ELF-1 (cell line): ENCODE data around the gene WNT7A.
"Not testable (repeated sequence)": the region's sequence is repeated elsewhere in the genome, so short reads cannot be mapped to it uniquely, and the experiment has no call there.

ENCODE experiments used
- DNase-seq: peaks from one replicate; pipeline ENCODE4 v3.0.0-alpha.2; 2016; ENCODE audit warnings: low read depth, low spot score

Gene WNT7A

GRCh38 chr3:13879946-13880810 lies at the start of gene WNT7A:
Gene WNT7A (minus strand): TSS chr3:13880071. CDS start chr3:13879816, 255 bp downstream.
- DNase-seq = peak; percentile 73

DNA sequence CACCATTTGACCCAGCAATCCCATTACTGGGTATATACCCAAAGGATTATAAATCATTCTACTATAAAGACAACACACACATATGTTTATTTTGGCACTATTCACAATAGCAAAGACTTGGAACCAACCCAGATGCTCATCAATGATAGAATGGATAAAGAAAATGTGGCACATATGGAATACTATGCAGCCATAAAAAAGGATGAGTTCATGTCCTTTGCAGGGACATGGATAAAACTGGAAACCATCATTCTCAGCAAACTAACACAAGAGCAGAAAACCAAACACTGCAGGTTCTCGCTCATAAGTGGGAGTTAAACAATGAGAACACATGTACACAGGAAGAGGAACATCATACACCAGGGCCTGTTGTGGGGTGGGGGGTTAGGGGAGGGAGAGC lies 48.9 kb upstream of the WNT7A start:
- DNase-seq = not testable (repeated sequence)

DNA sequence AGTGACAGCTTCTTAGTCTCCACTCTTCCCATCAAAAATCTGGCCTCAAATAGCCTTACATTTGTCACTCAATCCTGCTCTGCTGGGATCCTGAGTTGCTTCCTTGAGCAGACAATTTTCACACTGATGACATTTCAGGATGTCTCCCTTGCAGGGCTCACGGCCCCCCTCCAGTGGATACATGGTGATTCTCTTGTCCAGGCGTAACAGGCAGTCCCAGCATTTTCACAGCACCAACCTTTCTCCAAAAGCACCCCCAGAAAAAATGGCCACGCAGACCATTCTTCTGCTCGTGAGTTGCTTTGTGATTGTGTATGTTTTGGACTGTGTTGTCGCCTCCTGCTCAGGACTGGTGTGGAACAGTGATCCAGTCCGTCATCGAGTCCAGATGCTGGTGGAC lies 47.4 kb upstream of the WNT7A start:
- no peak for DNase-seq

GRCh38 chr3:13916375-13916774 lies 36.5 kb upstream of the WNT7A start:
- no peak for DNase-seq

DNA sequence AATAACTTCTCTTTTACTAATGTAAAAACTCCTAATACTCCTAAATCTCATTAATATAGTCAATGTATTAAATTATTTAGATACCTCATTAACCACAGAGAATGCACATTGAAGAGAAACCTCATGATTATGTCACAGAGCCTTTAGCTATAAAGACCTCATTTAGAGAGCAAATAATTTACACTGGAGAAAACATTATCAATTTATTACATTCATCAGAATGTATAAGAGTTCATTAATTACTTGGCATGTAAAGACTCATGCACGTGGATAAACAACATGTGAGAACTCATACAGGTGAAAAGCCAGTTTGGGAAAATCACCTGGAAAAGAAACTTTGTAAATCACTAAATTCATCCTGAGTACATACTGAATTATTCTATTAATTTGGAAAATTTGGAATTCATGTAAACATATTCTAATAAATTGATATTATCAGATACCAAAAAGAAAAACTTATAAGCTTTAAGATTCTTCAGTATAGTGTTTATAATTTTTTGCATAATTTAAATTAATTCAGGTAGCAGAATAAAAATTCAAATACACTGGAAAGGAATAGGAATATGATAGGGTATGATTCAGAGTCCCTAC lies 22.9 kb upstream of the WNT7A start:
- DNase-seq = no peak

GRCh38 chr3:13901935-13902584 lies 22.2 kb upstream of the WNT7A start:
- DNase-seq = no peak

DNA sequence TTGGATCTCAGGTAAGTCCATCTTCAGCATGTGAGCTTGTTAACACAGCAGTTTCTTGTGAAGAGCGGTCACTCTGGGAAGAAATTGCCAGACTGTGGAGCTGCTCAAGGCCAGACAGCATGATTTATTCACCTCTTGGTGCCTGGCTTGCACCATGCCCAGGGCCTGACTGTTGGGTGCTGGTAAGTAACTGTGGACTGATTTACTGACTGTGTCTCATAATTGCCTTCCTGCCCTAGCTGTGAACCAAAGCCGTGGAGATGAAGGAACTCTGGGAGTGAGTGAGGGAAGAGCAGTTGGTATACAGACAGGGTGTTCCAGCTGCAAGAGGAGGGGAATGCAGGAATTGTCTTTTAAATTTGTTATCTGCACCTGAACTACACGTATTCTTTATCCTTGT lies 18.5 kb upstream of the WNT7A start:
- DNase-seq = no peak

DNA sequence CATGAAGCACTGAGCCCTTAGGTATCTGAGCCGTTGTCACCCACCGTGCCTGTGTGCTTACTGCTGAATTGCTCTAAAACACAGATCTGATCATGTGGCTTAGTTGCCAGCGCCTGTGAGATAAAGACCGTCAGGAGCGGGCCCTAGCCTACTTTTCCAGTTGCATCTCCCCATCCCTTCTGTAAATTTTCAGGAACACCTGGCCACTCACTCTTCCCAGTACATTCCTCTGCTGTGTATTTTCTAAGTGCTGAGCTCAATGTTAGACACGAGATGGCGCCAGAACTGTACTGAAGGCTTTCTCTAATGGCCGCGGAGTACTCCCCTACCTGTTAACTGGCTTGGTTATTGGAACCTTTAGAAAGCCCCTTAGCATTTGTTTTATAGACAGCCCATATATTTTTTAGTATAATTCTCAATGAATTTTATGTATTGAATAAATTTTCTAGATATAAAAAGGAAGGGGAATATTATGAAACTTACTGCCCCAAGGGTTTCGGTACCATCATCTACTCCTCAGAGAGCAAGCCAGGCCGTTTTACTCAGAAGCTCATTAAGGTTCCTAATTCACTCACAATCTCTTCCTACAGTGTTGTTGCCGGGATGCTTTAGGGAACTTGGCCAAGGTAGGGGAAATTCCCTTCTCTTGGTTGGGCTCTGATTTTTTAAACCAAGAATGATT lies 16.7 kb upstream of the WNT7A start:
- peak; percentile 78 for DNase-seq

GRCh38 chr3:13895155-13896105 lies 15.6 kb upstream of the WNT7A start:
- DNase-seq = peak; percentile 98

GRCh38 chr3:13894807-13895154 lies 14.9 kb upstream of the WNT7A start:
- no peak for DNase-seq

DNA sequence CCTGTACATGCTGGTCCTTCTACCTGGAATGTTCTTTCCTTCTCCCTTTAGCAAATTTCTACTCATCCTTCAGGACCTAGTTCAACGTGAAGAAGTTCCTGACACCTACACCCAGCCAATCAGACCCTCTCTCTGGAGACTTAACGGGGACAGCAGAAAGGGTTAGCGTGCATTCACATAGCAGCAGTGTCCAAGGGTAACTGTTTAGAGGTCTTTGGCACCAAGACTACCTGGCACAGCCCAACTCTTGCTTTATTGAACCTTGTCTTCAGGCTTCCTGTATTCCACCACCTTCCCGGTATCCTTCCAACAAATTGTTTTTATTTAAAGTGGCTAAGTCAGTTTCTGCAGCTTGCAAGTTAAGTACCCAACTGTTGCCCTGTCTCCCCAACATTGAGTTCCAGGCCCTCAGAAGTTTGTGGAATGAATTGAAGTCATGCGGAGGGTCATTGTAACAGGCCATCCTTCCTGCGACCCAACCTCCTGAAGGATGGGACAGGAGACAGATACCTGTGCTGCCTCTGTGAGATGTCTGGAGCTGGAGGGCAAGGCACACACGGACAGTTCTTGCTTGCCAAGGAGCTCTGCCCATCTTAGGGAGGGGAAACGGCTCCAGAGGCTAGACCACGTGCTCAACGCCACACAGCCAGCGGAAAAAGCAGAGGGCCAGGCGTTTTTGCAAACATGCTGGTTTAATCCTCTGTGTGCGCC lies 14.4 kb upstream of the WNT7A start:
- DNase-seq = no peak

DNA sequence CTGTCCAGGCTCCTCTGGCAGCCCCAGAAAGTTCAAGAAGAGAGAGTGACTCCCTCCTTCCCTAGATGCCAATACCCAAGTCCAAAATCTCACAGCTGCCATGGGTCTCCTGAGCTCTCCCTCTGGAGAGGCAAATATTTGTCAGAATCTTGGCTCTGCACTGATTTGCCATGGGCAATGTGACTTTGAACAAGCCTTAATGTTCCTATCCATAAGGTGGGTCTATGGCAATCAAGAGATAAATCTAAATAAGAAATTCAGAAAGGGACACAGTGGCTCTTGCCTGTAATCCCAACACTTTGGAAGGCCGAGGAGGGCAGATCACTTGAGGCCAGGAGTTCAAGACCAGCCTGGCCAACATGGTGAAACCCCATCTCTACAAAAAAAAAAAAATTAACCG lies 12.4 kb upstream of the WNT7A start:
- no peak for DNase-seq

DNA sequence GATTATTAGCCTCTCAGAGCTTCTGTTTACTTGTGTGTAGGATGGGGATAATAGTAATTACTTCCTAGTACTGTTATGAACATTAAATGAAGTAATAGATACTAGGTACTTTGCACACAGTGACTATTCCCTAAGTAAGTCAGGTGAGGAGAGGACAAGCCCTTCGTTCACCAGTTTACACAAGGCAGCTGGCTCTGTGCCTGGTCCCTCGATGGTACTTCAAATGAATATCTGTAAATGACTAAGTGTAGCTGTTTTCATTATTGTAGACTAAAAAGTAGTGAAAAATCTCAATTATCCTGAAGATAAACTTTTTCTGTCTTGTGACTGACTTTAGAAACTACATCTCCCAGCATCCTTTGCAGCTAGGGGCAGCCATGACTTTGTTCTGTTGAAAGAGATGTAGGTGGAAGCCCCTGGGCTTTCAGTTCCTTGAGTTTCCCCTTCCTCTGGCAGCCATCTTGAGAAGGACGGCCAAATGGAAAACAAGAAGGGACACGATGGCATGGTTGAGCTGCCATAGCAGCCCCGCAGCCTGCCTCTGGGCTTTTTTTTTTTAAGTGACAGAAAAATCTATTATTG lies 11.7 kb upstream of the WNT7A start:
- DNase-seq = peak; percentile 60

GRCh38 chr3:13891017-13891392 lies 11.1 kb upstream of the WNT7A start:
- no peak for DNase-seq

DNA sequence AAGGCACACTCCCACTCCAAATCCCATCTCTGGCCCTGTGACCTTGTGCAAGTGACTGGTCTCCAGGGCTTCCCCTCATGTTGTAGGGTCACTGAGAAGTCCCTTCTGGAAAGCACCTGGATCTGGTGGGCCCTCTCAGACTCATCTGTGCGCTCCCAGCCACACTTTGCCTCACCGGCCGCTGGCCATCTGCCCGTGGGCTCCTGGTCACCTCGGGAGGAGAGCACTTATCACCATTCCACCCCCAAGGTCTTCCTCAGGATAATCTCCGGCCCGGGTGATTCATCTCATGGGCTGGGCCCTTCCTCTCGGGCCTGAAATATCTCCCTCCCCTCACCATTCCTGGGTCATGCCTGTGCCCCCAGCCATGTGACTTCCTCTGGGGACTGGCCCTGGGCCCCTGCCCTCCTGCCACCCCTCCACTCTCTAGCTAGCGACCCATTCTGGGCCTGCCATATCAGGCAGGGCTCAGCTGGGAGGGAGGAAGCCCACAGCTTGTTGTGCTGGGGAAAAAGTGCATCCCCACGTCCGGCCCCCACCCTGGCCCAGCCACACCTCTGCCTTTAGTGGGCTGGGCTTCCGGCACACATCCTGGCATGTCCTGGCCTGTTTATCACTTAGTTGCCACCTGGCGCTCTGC lies 10.6 kb upstream of the WNT7A start:
- DNase-seq = peak; percentile 11

DNA sequence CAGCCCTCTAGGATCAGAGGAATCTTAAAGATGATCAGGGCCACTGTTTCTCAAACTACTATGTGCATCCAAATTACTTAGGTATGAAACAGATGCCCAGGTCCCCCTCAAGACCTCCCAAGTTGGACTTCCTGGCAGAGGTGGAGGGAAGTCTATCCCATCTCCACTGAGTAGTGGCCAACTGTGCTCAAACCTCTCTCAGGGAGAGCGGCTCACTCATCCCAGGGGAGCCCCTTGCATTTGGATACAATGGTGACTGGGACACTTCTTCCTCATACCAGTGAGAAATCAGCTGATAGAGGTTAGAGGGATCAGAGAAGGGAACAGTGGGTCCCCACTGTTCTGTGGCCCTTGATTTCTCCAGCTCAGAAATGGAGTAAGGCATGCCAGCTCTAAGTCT lies 8.7 kb upstream of the WNT7A start:
- DNase-seq = no peak

DNA sequence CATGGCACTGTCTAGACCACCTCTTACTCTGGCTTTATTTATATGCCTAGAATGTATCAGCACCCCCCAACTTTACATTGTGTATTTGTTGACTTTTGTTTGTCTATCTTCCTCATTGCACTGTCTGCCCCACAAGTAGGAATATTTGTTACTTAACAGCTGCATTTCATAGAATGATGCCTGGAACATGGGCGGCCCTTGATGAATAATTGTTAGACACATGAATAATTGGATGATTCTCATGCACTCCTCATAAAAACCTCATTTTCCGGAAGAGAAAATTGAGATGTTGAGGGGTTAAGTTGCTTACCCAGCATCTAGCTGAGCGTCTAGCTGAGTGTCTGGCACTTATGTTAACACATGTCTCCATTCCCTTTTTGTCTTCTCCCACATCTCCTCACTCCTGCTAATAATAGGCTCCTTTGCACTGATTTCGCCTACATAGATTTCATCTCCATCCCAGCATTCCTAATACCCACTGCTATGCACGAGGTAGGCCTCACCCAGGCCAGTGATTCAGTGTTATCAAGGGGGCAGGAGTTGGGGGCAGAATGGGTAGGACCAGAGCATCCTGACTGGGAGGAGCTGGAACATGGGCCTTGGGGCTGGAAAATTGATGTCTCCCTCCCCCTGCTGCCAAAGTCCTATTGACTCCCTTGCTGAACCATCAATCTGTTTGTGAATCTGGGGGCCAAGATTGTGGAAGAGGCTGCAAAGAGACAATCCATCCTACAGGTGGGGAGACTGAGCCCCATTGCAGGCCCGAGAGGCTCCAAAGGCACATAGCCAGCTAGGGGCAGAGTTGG lies 7.8 kb upstream of the WNT7A start:
- DNase-seq = no peak

DNA sequence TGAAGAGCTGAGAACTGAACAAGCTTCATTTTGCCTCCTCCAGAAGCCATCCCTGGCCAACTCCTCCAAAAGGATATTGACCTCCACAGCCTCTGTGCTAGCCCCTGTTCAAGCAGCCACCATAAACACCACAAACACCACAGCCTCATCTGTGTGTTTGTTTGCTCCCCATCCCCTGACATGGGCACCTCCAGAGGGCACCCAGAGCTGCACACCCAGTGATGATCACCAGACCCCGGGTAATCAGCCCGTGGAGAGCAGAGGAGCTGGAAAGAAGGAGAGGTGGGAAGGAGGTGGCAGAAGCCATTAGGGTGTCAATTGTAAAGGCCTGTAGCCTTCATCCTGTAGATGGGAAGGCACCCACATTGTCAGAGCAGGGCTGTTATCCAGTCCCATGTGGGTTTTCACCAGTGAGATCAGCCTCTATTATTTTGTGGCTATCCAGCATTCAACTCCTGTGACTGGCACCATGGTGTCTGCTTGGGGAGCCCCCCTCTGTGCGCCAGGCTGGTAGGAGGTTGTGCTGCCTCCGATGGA lies 6.8 kb upstream of the WNT7A start:
- peak; percentile 0 for DNase-seq

GRCh38 chr3:13885704-13886010 lies 5.8 kb upstream of the WNT7A start:
- no peak for DNase-seq
